CD4-positive, alpha-beta T cell (primary cell): Measurements from ENCODE around the gene RCAN2. TPM values are rescaled to one million over a fixed set of nuclear protein-coding genes. Genes with fewer than 3 reads are reported as not detected.

Source experiments
- ATAC-seq: fragments of 200-7000 bp; cut with Tn5 transposase; one replicate; pipeline ENCODE4 v1.10.0; 2022; ENCODE audit warnings: mild to moderate bottlenecking; ENCODE audit not compliant: poor library complexity
- CTCF ChIA-PET: fragments of 350-600 bp; sonication (Branson Sonifier 250); formaldehyde crosslinking; loops from one replicate; lab custom pipeline; 2021; ENCODE audit warnings: antibody characterized with exemption, inconsistent platforms; lab: Charles Lee
- POLR2A ChIA-PET: fragments of 350-600 bp; sonication (Branson Sonifier 250); formaldehyde crosslinking; loops from one replicate; lab custom pipeline; 2021; ENCODE audit warnings: antibody characterized with exemption, inconsistent platforms; lab: Charles Lee
- DNase-seq, 14 experiments: peaks; one replicate each; pipeline ENCODE4 v3.0.0-alpha.2; 2013 to 2020; ENCODE audit warnings: mixed read lengths in 2 of 14
- H3K27ac ChIP-seq, 2 donors: one replicate each; pipeline versions ENCODE4 v1.5.1 to v1.7.0; 2013; ENCODE audit warnings: low read length in 2 of 2, low read depth in 1 of 2, mild to moderate bottlenecking in 1 of 2
- H3K27me3 ChIP-seq, 2 experiments: 1 replicate in 1 of 2; 2 replicates in 1 of 2; pipeline versions ENCODE4 v1.6.1 to v1.7.0; 2013; ENCODE audit warnings: low read length in 2 of 2, control low read depth in 1 of 2, mild to moderate bottlenecking in 1 of 2, moderate library complexity in 1 of 2; ENCODE audit not compliant: insufficient read depth in 2 of 2, control insufficient read depth in 1 of 2
- H3K36me3 ChIP-seq: one replicate; pipeline ENCODE4 v1.6.1; 2013; ENCODE audit warnings: low read length, control low read depth; ENCODE audit not compliant: insufficient read depth
- H3K4me1 ChIP-seq: one replicate; pipeline ENCODE4 v1.6.1; 2013; ENCODE audit warnings: low read length, control low read depth; ENCODE audit not compliant: insufficient read depth
- H3K4me3 ChIP-seq: one replicate; pipeline ENCODE4 v1.5.1; 2013; ENCODE audit warnings: mild to moderate bottlenecking, low read length, moderate library complexity
- H3K9me3 ChIP-seq, 2 experiments: 1 replicate in 1 of 2; 2 replicates in 1 of 2; pipeline versions ENCODE4 v1.6.1 to v1.7.0; 2013; ENCODE audit warnings: low read length in 2 of 2, mild to moderate bottlenecking in 2 of 2, control low read depth in 1 of 2, moderate library complexity in 1 of 2; ENCODE audit not compliant: control insufficient read depth in 1 of 2, insufficient read depth in 1 of 2
- H3K27ac Mint-ChIP-seq: one replicate; pipeline ENCODE4 v1.8.0; 2020; ENCODE audit warnings: mixed read lengths
- H3K27me3 Mint-ChIP-seq: one replicate; pipeline ENCODE4 v1.8.0; 2021; ENCODE audit warnings: mixed read lengths
- H3K36me3 Mint-ChIP-seq: one replicate; pipeline ENCODE4 v1.8.0; 2021; ENCODE audit warnings: low read depth, mixed read lengths
- H3K4me1 Mint-ChIP-seq: one replicate; pipeline ENCODE4 v1.8.0; 2021; ENCODE audit warnings: low read depth, mixed read lengths
- H3K4me3 Mint-ChIP-seq: one replicate; pipeline ENCODE4 v1.8.0; 2020; ENCODE audit warnings: mild to moderate bottlenecking, mixed read lengths
- H3K9me3 Mint-ChIP-seq: one replicate; pipeline ENCODE4 v1.8.0; 2020; ENCODE audit warnings: mixed read lengths
- CTCF ChIP-seq: fragments of 200-600 bp; IDR thresholded peaks from one replicate; pipeline ENCODE4 v1.8.0; 2022; ENCODE audit warnings: antibody characterized with exemption, mild to moderate bottlenecking
- intact Hi-C, 2 experiments: fragments of 100-400 bp; cut with DNase I in 1 of 2; cut with micrococcal nuclease in 1 of 2; formaldehyde crosslinking; loops; one replicate each; pipeline versions ENCODE4 v1.15.1 to v1.9.0; 2023 to 2025; cut with DNase I, micrococcal nuclease
- total RNA-seq, 174 experiments: library from RNA in 2 of 174; stranded (reverse) in 2 of 174; gene quantifications; one replicate each; pipeline ENCODE4 v1.2.3 and lab custom pipeline; 2021 to 2026

RCAN2 gene
- total RNA-seq, 2 experiments from 2014 or later = not detected

GRCh38 chr6:46513533-46513932 lies 22.3 kb upstream of the RCAN2 start:
- Histone ChIP-seq H3K4me1 (no peaks in the 10 kb centered on the region), H3K27ac (no peak overlapping the region), H3K9me3 (no peaks in the 10 kb centered on the region), H3K4me3 (no peak overlapping the region), H3K27me3 (peaks cover 0 to 4% of the 10 kb centered on the region in 2 experiments), H3K36me3 (no peaks in the 10 kb centered on the region)
- Mint-ChIP-seq H3K27ac (no peak overlapping the region), H3K4me1 (no peaks in the 10 kb centered on the region), H3K27me3 (peaks cover 13% of the 10 kb centered on the region), H3K36me3 (no peaks in the 10 kb centered on the region), H3K9me3 (no peaks in the 10 kb centered on the region), H3K4me3 (no peak overlapping the region)
- TF ChIP-seq CTCF = no peak
- ChIA-PET CTCF (no interaction called here), POLR2A (no interaction called here)
- DNase-seq (no peak), ATAC-seq (no peak)
- intact Hi-C loops = no loop called here

GRCh38 chr6:46511320-46511719 lies 20.1 kb upstream of the RCAN2 start:
- POLR2A ChIA-PET = no interaction called here
- no peak for TF ChIP-seq CTCF
- DNase-seq (no peak), ATAC-seq (no peak)
- no peak overlapping the region for H3K4me3 Mint-ChIP-seq
- H3K4me1 Mint-ChIP-seq = no peaks in the 10 kb centered on the region
- H3K4me3 ChIP-seq = no peak overlapping the region
- no peaks in the 10 kb centered on the region for H3K9me3 Mint-ChIP-seq
- H3K36me3 Mint-ChIP-seq = no peaks in the 10 kb centered on the region
- CTCF ChIA-PET = interaction anchor here (1.5 kb wide), 1 partner anchor 10 kb away, joined by 3 read pairs; no protein-coding TSS in a partner anchor
- H3K4me1 ChIP-seq = no peaks in the 10 kb centered on the region
- H3K27me3 Mint-ChIP-seq = peaks cover 17% of the 10 kb centered on the region
- no peak overlapping the region for H3K27ac Mint-ChIP-seq
- no peak overlapping the region for H3K27ac ChIP-seq
- no peaks in the 10 kb centered on the region for H3K9me3 ChIP-seq
- H3K36me3 ChIP-seq = no peaks in the 10 kb centered on the region
- intact Hi-C loops = no loop called here
- peaks cover 0 to 4% of the 10 kb centered on the region in 2 experiments for H3K27me3 ChIP-seq

GRCh38 chr6:46510651-46511050 lies 19.4 kb upstream of the RCAN2 start:
- ChIA-PET POLR2A (no interaction called here), CTCF (interaction anchor here (1.1 to 1.5 kb wide), 2 partner anchors 9 to 164 kb away, joined by 3 to 4 read pairs; no protein-coding TSS in a partner anchor)
- Histone ChIP-seq H3K9me3 (no peaks in the 10 kb centered on the region), H3K36me3 (no peaks in the 10 kb centered on the region), H3K27me3 (peaks cover 0 to 4% of the 10 kb centered on the region in 2 experiments), H3K4me1 (no peaks in the 10 kb centered on the region), H3K27ac (no peak overlapping the region), H3K4me3 (no peak overlapping the region)
- Mint-ChIP-seq H3K4me1 (no peaks in the 10 kb centered on the region), H3K27me3 (peaks cover 18% of the 10 kb centered on the region), H3K27ac (no peak overlapping the region), H3K4me3 (no peak overlapping the region), H3K36me3 (no peaks in the 10 kb centered on the region), H3K9me3 (no peaks in the 10 kb centered on the region)
- intact Hi-C loops = no loop called here
- DNase-seq = no peak
- no peak for ATAC-seq
- TF ChIP-seq CTCF = no peak
